ENCODE measurements around the gene PLS1.

The PLS1 gene

DNA sequence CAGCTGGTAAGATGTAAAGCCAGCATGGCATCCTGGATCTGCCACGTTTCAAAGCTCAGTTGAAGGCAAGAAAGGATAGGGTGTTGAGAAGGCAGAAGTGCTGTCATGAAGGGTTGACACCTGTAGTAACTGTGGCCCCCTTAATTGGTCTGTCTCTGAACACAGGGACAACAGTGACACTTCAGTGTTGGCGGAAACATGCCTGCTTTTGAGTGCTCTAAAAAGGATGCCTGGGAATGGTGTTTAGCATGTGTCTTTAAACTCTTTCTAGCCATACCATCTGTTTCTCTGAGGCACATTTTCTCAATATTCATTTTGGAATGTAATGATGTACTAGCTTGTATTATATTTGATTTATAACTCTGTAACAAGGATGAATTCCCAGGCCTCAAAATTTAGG is 42.1 kb downstream of the PLS1 start:
- H3K4me3 ChIP-seq (ENCODE audit: low read depth, low read length): no peak overlapping the region
- DNase-seq (ENCODE audit: low read depth): no peak
- no peak for TF ChIP-seq CTCF (IDR thresholded peaks at IDR 0.05; ENCODE audit: insufficient read depth, low read depth, low read length, missing control alignments)

- TF ChIP-seq CTCF (IDR thresholded peaks at IDR 0.05; ENCODE audit: insufficient read depth, low read depth, low read length, missing control alignments): no peak
- DNase-seq (ENCODE audit: low read depth): no peak
These were observed 45.3 kb downstream of the PLS1 start for GRCh38 chr3:142641504-142641903.

DNA sequence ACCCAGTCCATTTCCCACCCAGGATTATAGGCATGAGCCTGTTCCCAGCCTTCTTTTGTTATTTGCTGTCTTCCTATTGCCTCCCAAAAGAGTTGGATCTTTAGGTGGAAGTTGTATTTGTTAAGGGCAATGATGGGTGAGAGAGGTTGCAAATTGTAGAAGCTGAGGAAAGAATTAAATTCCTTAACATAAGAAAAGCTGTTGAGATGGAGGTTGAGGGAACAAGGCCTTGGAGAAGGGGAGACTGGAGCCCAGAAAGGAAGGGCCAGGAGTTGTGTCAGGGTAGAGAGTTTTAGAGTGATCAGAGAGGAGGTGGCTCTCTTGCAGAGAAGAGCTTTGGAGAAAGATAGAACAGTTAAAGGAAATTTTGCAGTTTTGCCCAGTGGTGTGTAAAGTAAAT is 46.8 kb downstream of the PLS1 start:
- TF ChIP-seq CTCF (IDR thresholded peaks at IDR 0.05; ENCODE audit: insufficient read depth, low read depth, low read length, missing control alignments): no peak
- no peak for DNase-seq (ENCODE audit: low read depth)
- no peak overlapping the region for H3K4me3 ChIP-seq (ENCODE audit: low read depth, low read length)

More at GRCh38 chr3:142641504-142641903, 45.3 kb downstream of the PLS1 start:
- H3K4me3 ChIP-seq (ENCODE audit: low read depth, low read length): no peak overlapping the region

DNA sequence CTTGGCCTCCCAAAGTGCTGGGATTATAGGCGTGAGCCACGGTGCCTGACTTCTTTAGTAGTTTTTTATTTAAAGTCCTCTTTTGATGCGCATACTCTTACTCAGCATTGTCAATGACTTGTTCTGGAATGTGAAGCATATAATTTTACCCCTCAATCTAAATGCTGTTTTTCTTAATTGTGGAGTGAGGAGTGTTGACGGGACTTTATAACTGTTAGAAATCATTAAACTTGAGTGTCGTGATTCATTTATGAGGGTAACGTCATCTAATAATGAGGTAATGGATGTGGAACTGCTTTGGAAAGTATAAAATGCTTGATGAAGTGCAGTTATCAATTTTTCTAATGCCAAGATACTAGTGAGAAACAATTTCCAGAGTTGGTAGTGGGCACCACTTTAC is 48.3 kb downstream of the PLS1 start:
- no peak for DNase-seq (ENCODE audit: low read depth)
- H3K4me3 ChIP-seq (ENCODE audit: low read depth, low read length): no peak overlapping the region
- no peak for TF ChIP-seq CTCF (IDR thresholded peaks at IDR 0.05; ENCODE audit: insufficient read depth, low read depth, low read length, missing control alignments)

- H3K4me3 ChIP-seq (ENCODE audit: low read depth, low read length): no peak overlapping the region
- no peak for TF ChIP-seq CTCF (IDR thresholded peaks at IDR 0.05; ENCODE audit: insufficient read depth, low read depth, low read length, missing control alignments)
- DNase-seq (ENCODE audit: low read depth): no peak
These were observed 49.1 kb downstream of the PLS1 start for GRCh38 chr3:142645236-142645793.

DNA sequence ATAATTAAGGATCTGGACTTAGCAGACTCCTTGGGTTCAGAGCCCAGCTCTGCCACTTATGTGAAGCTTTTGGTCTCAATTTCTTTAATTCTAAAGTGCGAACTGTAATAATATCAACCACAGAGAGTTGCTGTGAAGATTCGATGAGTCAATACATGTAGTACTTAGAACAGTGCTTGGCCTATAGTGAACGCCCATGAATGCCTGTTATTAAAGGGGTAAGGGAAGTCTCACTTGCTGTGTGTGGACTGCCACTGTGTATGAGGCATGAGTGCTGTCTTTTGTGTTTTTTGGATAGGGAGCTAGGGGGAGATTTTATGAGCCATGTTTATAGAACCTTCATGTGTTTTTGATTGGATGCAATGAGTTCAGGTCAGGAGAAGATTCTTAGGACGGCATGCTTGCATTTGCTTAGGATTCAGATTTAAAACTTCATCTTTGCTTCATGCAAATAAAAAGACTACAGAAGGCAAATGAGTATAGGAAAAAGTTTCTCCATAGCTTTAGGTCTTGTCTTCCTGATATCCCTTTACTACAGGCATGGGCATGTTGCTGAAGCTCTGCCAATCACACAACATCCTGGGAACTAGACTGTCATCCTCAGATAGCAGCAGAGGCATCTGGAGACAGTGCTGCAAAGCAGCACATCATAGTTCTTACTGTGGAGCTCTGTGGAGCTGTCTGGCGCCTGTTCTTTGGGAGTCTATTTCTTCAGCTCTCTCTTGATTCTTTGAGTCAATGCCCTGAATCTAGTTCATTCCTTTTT is 50.0 kb downstream of the PLS1 start:
- no peak for DNase-seq (ENCODE audit: low read depth)
- H3K4me3 ChIP-seq (ENCODE audit: low read depth, low read length): no peak overlapping the region
- no peak for TF ChIP-seq CTCF (IDR thresholded peaks at IDR 0.05; ENCODE audit: insufficient read depth, low read depth, low read length, missing control alignments)

DNA sequence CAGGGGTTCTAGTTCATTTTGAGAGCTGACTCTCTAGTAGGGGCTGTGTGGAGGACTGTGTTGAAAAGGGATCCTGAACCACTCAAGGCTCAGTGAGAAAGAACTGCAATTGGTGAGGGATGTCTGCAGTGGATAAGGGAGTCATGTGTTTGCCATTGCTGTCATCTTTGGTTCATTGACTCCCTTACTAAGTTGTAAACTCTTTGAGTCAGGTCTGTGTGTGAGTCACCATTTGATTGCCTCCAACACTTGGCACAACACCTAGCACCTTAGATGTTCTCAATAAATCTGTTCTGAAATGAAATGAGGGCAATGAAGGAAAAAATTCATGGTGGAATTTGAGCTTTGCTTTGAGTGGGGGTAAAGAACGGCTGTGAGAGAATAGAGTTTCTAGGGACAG is 51.7 kb downstream of the PLS1 start:
- no peak for TF ChIP-seq CTCF (IDR thresholded peaks at IDR 0.05; ENCODE audit: insufficient read depth, low read depth, low read length, missing control alignments)
- DNase-seq (ENCODE audit: low read depth): no peak
- H3K4me3 ChIP-seq (ENCODE audit: low read depth, low read length): no peak overlapping the region
